ENCODE results near the gene KCNH8.

The KCNH8 gene

GRCh38 chr3:19384868-19385267, 236.6 kb downstream of the KCNH8 start:
- TF ChIP-seq CTCF (IDR thresholded peaks at IDR 0.05; ENCODE audit: low read depth, low read length, missing control alignments) = no peak
- H3K4me3 ChIP-seq (ENCODE audit: low read depth, low read length) = no peak overlapping the region
- in situ Hi-C loops (cut with HindIII; ENCODE audit: low sequenced_read_pairs) = no loop called here
- DNase-seq (ENCODE audit: low read depth) = no peak

GRCh38 chr3:19392150-19392549, 243.8 kb downstream of the KCNH8 start:
- in situ Hi-C loops (cut with HindIII; ENCODE audit: low sequenced_read_pairs) = no loop called here
- TF ChIP-seq CTCF (IDR thresholded peaks at IDR 0.05; ENCODE audit: low read depth, low read length, missing control alignments) = no peak
- no peak for DNase-seq (ENCODE audit: low read depth)
- no peak overlapping the region for H3K4me3 ChIP-seq (ENCODE audit: low read depth, low read length)

GRCh38 chr3:19394946-19395345, 246.6 kb downstream of the KCNH8 start:
- no peak for TF ChIP-seq CTCF (IDR thresholded peaks at IDR 0.05; ENCODE audit: low read depth, low read length, missing control alignments)
- H3K4me3 ChIP-seq (ENCODE audit: low read depth, low read length) = no peak overlapping the region
- no peak for DNase-seq (ENCODE audit: low read depth)
- in situ Hi-C loops (cut with HindIII; ENCODE audit: low sequenced_read_pairs) = no loop called here

- DNase-seq (ENCODE audit: low read depth) = no peak
- no peak for TF ChIP-seq CTCF (IDR thresholded peaks at IDR 0.05; ENCODE audit: low read depth, low read length, missing control alignments)
- H3K4me3 ChIP-seq (ENCODE audit: low read depth, low read length) = no peak overlapping the region
- in situ Hi-C loops (cut with HindIII; ENCODE audit: low sequenced_read_pairs) = no loop called here
Observed at GRCh38 chr3:19396726-19397125, 248.4 kb downstream of the KCNH8 start.

- in situ Hi-C loops (cut with HindIII; ENCODE audit: low sequenced_read_pairs) = no loop called here
- H3K4me3 ChIP-seq (ENCODE audit: low read depth, low read length) = no peak overlapping the region
- TF ChIP-seq CTCF (IDR thresholded peaks at IDR 0.05; ENCODE audit: low read depth, low read length, missing control alignments) = no peak
- DNase-seq (ENCODE audit: low read depth) = peak; percentile 18
Observed at GRCh38 chr3:19399356-19399755, 251.0 kb downstream of the KCNH8 start.

GRCh38 chr3:19399836-19400235, 251.5 kb downstream of the KCNH8 start:
- no peak for TF ChIP-seq CTCF (IDR thresholded peaks at IDR 0.05; ENCODE audit: low read depth, low read length, missing control alignments)
- in situ Hi-C loops (cut with HindIII; ENCODE audit: low sequenced_read_pairs) = no loop called here
- DNase-seq (ENCODE audit: low read depth) = no peak
- H3K4me3 ChIP-seq (ENCODE audit: low read depth, low read length) = no peak overlapping the region

- TF ChIP-seq CTCF (IDR thresholded peaks at IDR 0.05; ENCODE audit: low read depth, low read length, missing control alignments) = no peak
- in situ Hi-C loops (cut with HindIII; ENCODE audit: low sequenced_read_pairs) = no loop called here
- H3K4me3 ChIP-seq (ENCODE audit: low read depth, low read length) = no peak overlapping the region
- no peak for DNase-seq (ENCODE audit: low read depth)
Observed at GRCh38 chr3:19420159-19420558, 271.8 kb downstream of the KCNH8 start.

Data from astrocyte of the cerebellum (primary cell).